ENCODE data around the gene PREP. TPM values are rescaled to one million over a fixed set of nuclear protein-coding genes. Genes with fewer than 3 reads are reported as not detected.

The PREP gene
- total RNA-seq, 2 donors from 2014 or later: 13.7 to 16.8 TPM

GRCh38 chr6:105282631-105283585 lies 120.0 kb downstream of the PREP start:
- no peak for TF ChIP-seq CTCF (IDR thresholded peaks at IDR 0.05)
- H3K27me3 ChIP-seq: no peaks in the 10 kb centered on the region
- no peaks in the 10 kb centered on the region for H3K9me3 ChIP-seq
- H3K27ac ChIP-seq: no peak overlapping the region
- peaks cover 29% of the 10 kb centered on the region for H3K36me3 ChIP-seq
- no peak for DNase-seq (ENCODE audit: low spot score)
- H3K4me3 ChIP-seq: no peak overlapping the region
- no peaks in the 10 kb centered on the region for H3K4me1 ChIP-seq

GRCh38 chr6:105280033-105280432 lies 122.8 kb downstream of the PREP start:
- Histone ChIP-seq H3K4me3 (no peak overlapping the region), H3K36me3 (peaks cover 44% of the 10 kb centered on the region), H3K27me3 (no peaks in the 10 kb centered on the region), H3K4me1 (no peaks in the 10 kb centered on the region), H3K9me3 (no peaks in the 10 kb centered on the region), H3K27ac (no peak overlapping the region)
- DNase-seq (ENCODE audit: low spot score): no peak
- no peak for TF ChIP-seq CTCF (IDR thresholded peaks at IDR 0.05)

- no peaks in the 10 kb centered on the region for H3K9me3 ChIP-seq
- peaks cover 44% of the 10 kb centered on the region for H3K36me3 ChIP-seq
- H3K4me3 ChIP-seq: no peak overlapping the region
- no peak overlapping the region for H3K27ac ChIP-seq
- no peak for TF ChIP-seq CTCF (IDR thresholded peaks at IDR 0.05)
- H3K4me1 ChIP-seq: no peaks in the 10 kb centered on the region
- DNase-seq (ENCODE audit: low spot score): no peak
- no peaks in the 10 kb centered on the region for H3K27me3 ChIP-seq
Measured at GRCh38 chr6:105279463-105279862, 123.4 kb downstream of the PREP start.

- H3K4me1 ChIP-seq: peaks cover 0 to under 1% of the 10 kb centered on the region in 2 donors
Measured at GRCh38 chr6:105278813-105279212, 124.1 kb downstream of the PREP start.

GRCh38 chr6:105278035-105278434 lies 124.8 kb downstream of the PREP start:
- Histone ChIP-seq H3K27me3 (no peaks in the 10 kb centered on the region), H3K9me3 (no peaks in the 10 kb centered on the region), H3K36me3 (peaks cover 42% of the 10 kb centered on the region), H3K4me3 (no peak overlapping the region), H3K4me1 (peaks cover 0 to 8% of the 10 kb centered on the region in 2 donors), H3K27ac (no peak overlapping the region)
- no peak for DNase-seq (ENCODE audit: low spot score)
- no peak for TF ChIP-seq CTCF (IDR thresholded peaks at IDR 0.05)

More at GRCh38 chr6:105278813-105279212, 124.1 kb downstream of the PREP start:
- H3K36me3 ChIP-seq: peaks cover 44% of the 10 kb centered on the region
- H3K27me3 ChIP-seq: no peaks in the 10 kb centered on the region
- no peak overlapping the region for H3K4me3 ChIP-seq
- no peak for DNase-seq (ENCODE audit: low spot score)
- no peaks in the 10 kb centered on the region for H3K9me3 ChIP-seq
- no peak for TF ChIP-seq CTCF (IDR thresholded peaks at IDR 0.05)
- H3K27ac ChIP-seq: no peak overlapping the region

Measured in right atrium auricular region (tissue), 2 donors.